CD14-positive monocyte (primary cell): ENCODE data around the gene SLC43A3. TPM values are rescaled to one million over a fixed set of nuclear protein-coding genes. Genes with fewer than 3 reads are reported as not detected.

Source experiments
- DNase-seq, 3 donors: peaks; one replicate each; pipeline ENCODE4 v3.0.0-alpha.2; 2011 to 2022
- H2AFZ ChIP-seq: 2 replicates; pipeline ENCODE4 v1.6.0; 2012; ENCODE audit warnings: mild to moderate bottlenecking, low read depth, low read length, inconsistent platforms; ENCODE audit not compliant: insufficient read depth, poor library complexity, severe bottlenecking
- H3K27ac ChIP-seq, 2 donors: 1 replicate in 1 of 2; 2 replicates in 1 of 2; pipeline ENCODE4 v1.5.1; 2012 to 2013; ENCODE audit warnings: low read length in 2 of 2, control low read depth in 1 of 2, inconsistent platforms in 1 of 2, low read depth in 1 of 2, mild to moderate bottlenecking in 1 of 2
- H3K27me3 ChIP-seq, 2 donors: one replicate each; pipeline versions ENCODE4 v1.6.0 to v1.6.1; 2011 to 2013; ENCODE audit warnings: low read length in 2 of 2; ENCODE audit not compliant: control insufficient read depth in 2 of 2, insufficient read depth in 2 of 2
- H3K36me3 ChIP-seq, 2 donors: replicated peaks in 1 of 2; 1 replicate in 1 of 2; 2 replicates in 1 of 2; pipeline versions ENCODE4 v1.5.1 to v1.6.1; 2012 to 2013; ENCODE audit warnings: low read length in 2 of 2, control low read depth in 1 of 2, inconsistent platforms in 1 of 2, mild to moderate bottlenecking in 1 of 2; ENCODE audit not compliant: insufficient read depth in 2 of 2, control insufficient read depth in 1 of 2
- H3K4me1 ChIP-seq, 2 donors: 1 replicate in 1 of 2; 2 replicates in 1 of 2; pipeline versions ENCODE4 v1.5.1 to v1.6.1; 2012 to 2013; ENCODE audit warnings: low read length in 2 of 2, control low read depth in 1 of 2, inconsistent platforms in 1 of 2, mild to moderate bottlenecking in 1 of 2, moderate library complexity in 1 of 2; ENCODE audit not compliant: insufficient read depth in 2 of 2, control insufficient read depth in 1 of 2
- H3K4me2 ChIP-seq: replicated peaks from 2 replicates; pipeline ENCODE3; 2012; ENCODE audit warnings: low read length, moderate library complexity, mild to moderate bottlenecking; ENCODE audit not compliant: poor library complexity, severe bottlenecking; ENCODE audit errors: extremely low read depth
- H3K4me3 ChIP-seq, 3 experiments: fragments of 200-600 bp in 1 of 3; sonication (generic) in 1 of 3; replicated peaks in 1 of 3; 1 replicate in 2 of 3; 2 replicates in 1 of 3; pipeline ENCODE4 v1.5.1; 2011 to 2013; ENCODE audit warnings: low read length in 3 of 3, mild to moderate bottlenecking in 3 of 3, control low read depth in 2 of 3, low read depth in 2 of 3, inconsistent platforms in 1 of 3, moderate library complexity in 1 of 3
- H3K79me2 ChIP-seq: 2 replicates; pipeline ENCODE4 v1.6.0; 2012; ENCODE audit warnings: mild to moderate bottlenecking, control low read depth, inconsistent platforms, low read length, moderate library complexity; ENCODE audit not compliant: insufficient read depth
- H3K9ac ChIP-seq: 2 replicates; pipeline ENCODE4 v1.6.0; 2017; ENCODE audit warnings: low read length, mild to moderate bottlenecking; ENCODE audit not compliant: insufficient read depth, poor library complexity, severe bottlenecking
- H3K9me3 ChIP-seq, 2 donors: replicated peaks in 1 of 2; 1 replicate in 1 of 2; 2 replicates in 1 of 2; pipeline versions ENCODE4 v1.5.1 to v1.6.1; 2012 to 2013; ENCODE audit warnings: low read length in 2 of 2, control low read depth in 1 of 2; ENCODE audit not compliant: control insufficient read depth in 1 of 2, insufficient read depth in 1 of 2
- H4K20me1 ChIP-seq: 2 replicates; pipeline ENCODE4 v1.6.0; 2012; ENCODE audit warnings: mild to moderate bottlenecking, low read length, control low read depth, moderate library complexity; ENCODE audit not compliant: insufficient read depth
- H3K27ac Mint-ChIP-seq, 7 donors: one replicate each; pipeline ENCODE4 v1.8.0; 2020; ENCODE audit warnings: mild to moderate bottlenecking in 7 of 7, mixed read lengths in 7 of 7, moderate library complexity in 6 of 7, inconsistent platforms in 2 of 7
- H3K27me3 Mint-ChIP-seq, 3 donors: one replicate each; pipeline ENCODE4 v1.8.0; 2021 to 2022; ENCODE audit warnings: low read depth in 3 of 3, mild to moderate bottlenecking in 3 of 3, mixed read lengths in 3 of 3, moderate library complexity in 3 of 3, inconsistent platforms in 1 of 3
- H3K36me3 Mint-ChIP-seq, 2 donors: one replicate each; pipeline ENCODE4 v1.8.0; 2020; ENCODE audit warnings: mixed read lengths in 2 of 2, inconsistent platforms in 1 of 2, mild to moderate bottlenecking in 1 of 2
- H3K4me1 Mint-ChIP-seq: one replicate; pipeline ENCODE4 v1.8.0; 2020; ENCODE audit warnings: mild to moderate bottlenecking, mixed read lengths
- H3K4me3 Mint-ChIP-seq, 2 donors: one replicate each; pipeline ENCODE4 v1.8.0; 2020; ENCODE audit warnings: mild to moderate bottlenecking in 2 of 2, mixed read lengths in 2 of 2, moderate library complexity in 1 of 2
- H3K9me3 Mint-ChIP-seq, 7 donors: one replicate each; pipeline ENCODE4 v1.8.0; 2020 to 2022; ENCODE audit warnings: mixed read lengths in 7 of 7, mild to moderate bottlenecking in 6 of 7, moderate library complexity in 6 of 7, inconsistent platforms in 2 of 7
- CTCF ChIP-seq: fragments of 200-600 bp; IDR thresholded peaks from one replicate; pipeline ENCODE4 v1.8.0; 2022; ENCODE audit warnings: antibody characterized with exemption, mild to moderate bottlenecking
- WGBS: methylation state at CpG from one replicate; pipeline ENCODE4 v1.1.5; 2013; ENCODE audit warnings: missing lambda C conversion rate; ENCODE audit not compliant: insufficient coverage; 5-methylcytosine and 5-hydroxymethylcytosine counted together
- intact Hi-C, 2 donors: fragments of 100-400 bp; cut with micrococcal nuclease; formaldehyde crosslinking; loops; one replicate each; pipeline versions ENCODE4 v1.15.0 to v1.15.1; 2023
- polyA plus RNA-seq, 3 donors: library from polyadenylated mRNA; depleted of rRNA in 1 of 3; unstranded in 2 of 3; stranded (reverse) in 1 of 3; fragments of 300-500 nt in 2 of 3; fragments of >200 nt in 1 of 3; fragmentation: Illumina TruSeq in 2 of 3; gene quantifications; 1 replicate in 2 of 3; 2 replicates in 1 of 3; pipeline ENCODE4 v1.2.3, GENCODE V29; 2012 to 2021

SLC43A3 gene
- polyA plus RNA-seq, 3 donors: 82.4 to 116 (median 109) TPM

GRCh38 chr11:57474017-57474802, 47.3 kb upstream of the SLC43A3 start:
- Histone ChIP-seq H3K27ac (peak overlapping the region; percentile 8 to 15), H3K4me2 (peak overlapping the region; percentile 59), H3K27me3 (no peaks in the 10 kb centered on the region), H2AFZ (peak overlapping the region; percentile 69), H3K9me3 (no peaks in the 10 kb centered on the region), H4K20me1 (no peaks in the 10 kb centered on the region), H3K36me3 (no peaks in the 10 kb centered on the region), H3K9ac (peak overlapping the region; percentile 27), H3K79me2 (peaks cover 7% of the 10 kb centered on the region), H3K4me1 (peaks cover 42 to 47% of the 10 kb centered on the region in 2 donors), H3K4me3 (peak overlapping the region in 1 of 3 experiments; percentile 22)
- Mint-ChIP-seq H3K4me1 (peaks cover 42% of the 10 kb centered on the region), H3K36me3 (peaks cover 0 to 7% of the 10 kb centered on the region in 2 donors), H3K9me3 (peaks cover 0 to 1% (median 0%) of the 10 kb centered on the region in 7 donors), H3K27me3 (peaks cover 10 to 17% (median 12%) of the 10 kb centered on the region in 3 donors), H3K27ac (peak overlapping the region; percentile 37 to 90 (median 69)), H3K4me3 (peak overlapping the region; percentile 68 to 72)
- peak; percentile 40 to 63 (median 40) for DNase-seq
- WGBS: 2% methylated on average over 8 of the region's 9 CpGs
- intact Hi-C loops: no loop called here
- no peak for TF ChIP-seq CTCF

GRCh38 chr11:57473285-57473841, 46.4 kb upstream of the SLC43A3 start:
- intact Hi-C loops: no loop called here
- H3K27me3 Mint-ChIP-seq: peaks cover 10 to 17% (median 12%) of the 10 kb centered on the region in 3 donors
- H3K4me3 ChIP-seq: peak overlapping the region in 1 of 3 experiments; percentile 22
- peaks cover 42 to 47% of the 10 kb centered on the region in 2 donors for H3K4me1 ChIP-seq
- no peaks in the 10 kb centered on the region for H3K27me3 ChIP-seq
- H2AFZ ChIP-seq: peak overlapping the region; percentile 26
- no peaks in the 10 kb centered on the region for H3K9me3 ChIP-seq
- H3K79me2 ChIP-seq: peaks cover 7% of the 10 kb centered on the region
- H3K4me1 Mint-ChIP-seq: peaks cover 42% of the 10 kb centered on the region
- H3K36me3 Mint-ChIP-seq: peaks cover 0 to 7% of the 10 kb centered on the region in 2 donors
- H3K4me3 Mint-ChIP-seq: peak overlapping the region; percentile 55 to 72
- 20% methylated on average over 5 of the region's 6 CpGs for WGBS
- no peak overlapping the region for H3K9ac ChIP-seq
- DNase-seq: peak in 2 of 3 donors; percentile 28 to 32
- no peak overlapping the region for H3K27ac ChIP-seq
- peak overlapping the region; percentile 23 to 90 (median 55) for H3K27ac Mint-ChIP-seq
- no peak for TF ChIP-seq CTCF
- H3K9me3 Mint-ChIP-seq: peaks cover 0 to 1% (median 0%) of the 10 kb centered on the region in 7 donors
- no peaks in the 10 kb centered on the region for H3K36me3 ChIP-seq
- H3K4me2 ChIP-seq: peak overlapping the region; percentile 59
- no peaks in the 10 kb centered on the region for H4K20me1 ChIP-seq
